ENCODE data around the gene RAB3B. TPM values are rescaled to one million over a fixed set of nuclear protein-coding genes. Genes with fewer than 3 reads are reported as not detected.
"Not testable (repeated sequence)": the region's sequence is repeated elsewhere in the genome, so short reads cannot be mapped to it uniquely, and the experiment has no call there.

RAB3B gene
- polyA plus RNA-seq, 3 donors, result under 0.01 to 0.56 (median 0.03) TPM

DNA sequence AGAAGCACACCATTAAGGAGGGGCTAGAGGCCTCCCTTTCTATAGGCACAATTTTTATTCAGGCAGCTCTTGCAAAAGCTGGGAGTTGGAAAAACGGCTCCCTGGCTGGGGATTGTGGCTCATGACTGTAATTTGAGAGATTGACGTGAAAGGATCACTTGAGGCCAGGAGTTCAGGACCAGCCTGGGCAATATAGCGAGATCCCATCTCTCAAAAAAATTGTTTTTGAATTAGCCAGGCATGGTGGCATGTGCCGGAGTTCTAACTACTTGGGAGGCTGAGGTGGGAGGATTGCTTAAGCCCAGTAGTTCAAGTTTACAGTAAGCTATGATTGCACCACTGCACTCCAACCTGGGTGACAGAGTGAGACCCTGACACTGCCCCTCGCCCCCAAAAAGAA lies 88.0 kb downstream of the RAB3B start:
- no peak overlapping the region for H3K27ac ChIP-seq (ENCODE audit: low read depth, low read length)
- 76 to 86% (median 84%) methylated on average over 5 of the region's 5 CpGs for WGBS, 3 donors

DNA sequence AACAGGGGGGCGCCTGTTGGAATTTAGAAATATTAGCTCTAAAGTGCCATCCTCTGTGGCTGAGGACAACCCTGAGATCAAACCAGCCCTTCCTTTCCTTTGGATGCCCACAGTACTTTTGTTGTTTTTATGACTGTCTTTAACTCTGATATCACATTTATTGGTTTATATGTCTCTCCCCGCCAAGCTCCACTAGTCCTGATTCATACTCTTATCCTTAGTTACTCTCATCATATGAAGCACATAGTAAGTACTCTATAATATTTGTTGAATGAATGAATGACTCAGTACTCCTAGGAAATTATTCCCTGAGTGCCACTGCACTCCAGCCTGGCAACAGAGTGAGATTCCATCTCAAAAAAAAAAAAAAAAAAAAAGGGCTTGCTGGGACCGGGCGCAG lies 89.3 kb downstream of the RAB3B start:
- 93 to 97% (median 97%) methylated on average over 4 of the region's 4 CpGs for WGBS, 3 donors
- no peak overlapping the region for H3K27ac ChIP-seq (ENCODE audit: low read depth, low read length)

DNA sequence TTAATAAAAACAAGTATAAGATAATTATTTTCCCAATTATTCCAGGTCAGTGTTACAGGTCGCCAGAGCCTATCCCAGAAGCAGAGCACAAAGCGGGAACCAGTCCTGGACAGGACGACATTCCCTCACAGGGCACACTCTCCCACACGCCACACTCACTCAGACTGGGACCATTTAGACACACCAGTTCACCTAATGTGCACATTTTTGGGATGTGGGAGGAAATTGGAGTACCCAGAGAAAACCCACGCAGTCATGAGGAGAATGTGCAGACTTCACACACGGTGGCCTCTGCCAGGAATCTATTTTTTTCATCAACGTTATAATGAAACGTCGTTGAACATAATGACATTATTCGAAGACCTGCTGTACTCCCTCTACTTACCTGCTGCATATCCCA lies 91.5 kb downstream of the RAB3B start:
- 66 to 77% (median 67%) methylated on average over 10 of the region's 10 CpGs for WGBS, 3 donors
- no peak overlapping the region for H3K27ac ChIP-seq (ENCODE audit: low read depth, low read length)

DNA sequence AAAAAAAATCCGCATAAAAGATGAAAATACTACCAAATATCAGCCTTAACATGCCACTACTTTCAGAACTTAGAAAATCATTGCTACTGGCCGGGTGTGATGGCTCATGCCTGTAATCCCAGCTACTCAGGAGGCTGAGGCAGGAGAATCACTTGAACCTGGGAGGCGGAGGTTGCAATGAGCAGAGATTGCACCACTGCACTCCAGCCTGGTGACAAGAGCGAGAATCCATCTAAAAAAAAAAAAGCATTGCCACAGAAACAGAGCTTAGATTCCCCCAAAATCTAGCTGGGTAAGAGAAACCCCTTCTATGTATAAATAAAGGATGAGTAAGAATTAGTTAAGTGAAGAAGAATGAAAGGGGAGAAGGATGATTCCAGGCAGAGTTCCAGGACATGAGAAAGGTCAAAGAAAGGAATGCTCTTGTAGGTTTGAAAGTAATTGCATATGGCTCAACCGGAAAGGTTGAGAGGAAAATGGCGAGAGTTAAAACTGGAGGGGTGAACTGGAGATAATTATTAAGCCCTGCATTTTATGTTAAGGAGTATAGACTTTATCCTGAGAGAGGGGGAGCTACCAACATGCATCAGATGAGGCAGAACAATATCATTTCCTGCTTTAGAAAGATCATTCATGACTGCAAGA lies 92.3 kb downstream of the RAB3B start:
- WGBS, 3 donors, result 58 to 71% (median 70%) methylated on average over 6 of the region's 6 CpGs
- no peak overlapping the region for H3K27ac ChIP-seq (ENCODE audit: low read depth, low read length)

DNA sequence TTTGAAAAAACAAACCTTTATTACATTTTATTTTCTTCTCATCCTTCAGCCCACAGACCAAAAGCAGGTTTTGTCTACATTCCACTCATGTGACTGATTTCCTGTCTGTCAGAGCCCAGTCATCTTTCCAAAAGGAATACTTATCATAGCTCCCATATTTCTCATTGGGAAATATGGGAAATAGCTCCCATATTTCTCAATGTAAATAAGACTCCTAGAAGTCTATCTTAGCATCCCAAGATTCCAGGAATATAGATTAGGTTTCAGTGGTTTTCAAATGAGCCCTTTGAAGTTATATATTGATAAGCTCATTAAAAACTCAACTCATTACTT lies 92.8 kb downstream of the RAB3B start:
- H3K27ac ChIP-seq (ENCODE audit: low read depth, low read length), result no peak overlapping the region

DNA sequence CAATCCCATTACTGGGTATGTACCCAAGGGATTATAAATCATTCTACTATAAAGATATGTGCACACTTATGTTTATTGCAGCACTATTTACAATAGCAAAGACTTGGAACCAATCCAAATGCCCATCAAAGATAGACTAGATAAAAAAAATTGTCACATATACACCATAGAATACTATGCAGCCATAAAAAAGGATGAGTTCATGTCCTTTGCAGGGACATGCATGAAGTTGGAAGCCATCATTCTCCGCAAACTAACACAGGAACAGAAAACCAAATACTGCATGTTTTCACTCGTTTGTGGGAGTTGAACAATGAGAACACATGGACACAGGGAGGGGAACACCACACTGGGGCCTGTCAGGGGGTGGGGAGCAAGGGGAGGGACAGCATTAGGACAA lies 95.8 kb downstream of the RAB3B start:
- H3K27ac ChIP-seq (ENCODE audit: low read depth, low read length), result not testable (repeated sequence)
- WGBS, 3 donors, result 70 to 82% (median 77%) methylated on average over 2 of the region's 2 CpGs

DNA sequence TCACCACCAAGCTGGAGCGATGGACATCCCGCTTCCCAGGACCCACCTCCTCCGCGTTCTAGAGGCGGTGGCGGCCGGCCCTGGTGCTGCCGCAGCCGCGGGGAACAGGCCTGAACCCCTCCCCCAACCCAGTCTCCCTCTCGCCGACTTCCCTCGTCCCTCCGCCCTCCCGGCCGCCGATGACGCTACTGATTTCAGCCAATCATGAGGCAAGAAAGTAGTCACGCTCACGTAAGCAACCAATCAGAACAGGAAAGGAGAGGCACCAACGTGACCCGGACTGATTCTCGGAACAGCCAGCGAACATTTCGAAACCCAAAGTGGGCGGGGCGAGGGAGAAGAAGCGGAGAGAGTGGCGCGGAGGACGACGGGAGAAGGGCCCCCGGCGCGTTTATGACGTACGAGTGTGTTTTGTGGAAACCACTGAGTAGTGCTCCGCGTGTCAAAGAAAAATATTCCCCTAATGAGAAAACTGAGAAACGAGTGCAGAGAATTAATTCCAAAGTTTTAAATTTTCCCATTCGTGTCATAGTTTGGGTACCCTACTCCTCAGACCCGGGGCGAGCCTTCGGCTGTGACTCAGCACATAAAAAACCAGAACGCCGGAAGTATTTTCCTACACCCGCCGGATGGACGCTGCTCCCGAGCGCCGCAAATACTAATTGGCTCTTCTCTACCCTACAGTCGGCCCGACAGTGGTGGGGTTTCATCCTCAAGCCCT lies 111.7 kb downstream of the RAB3B start, which contains the start of gene NRDC:
Gene NRDC (minus strand): TSS at position 112 of the 721 bp plus-strand sequence. CDS start 112 bp downstream, outside the sequence.
- peak within 1 kb of the TSS; percentile 95 for H3K27ac ChIP-seq (ENCODE audit: low read depth, low read length)
- 0% methylated on average over 54 of the region's 54 CpGs for WGBS, 3 donors

DNA sequence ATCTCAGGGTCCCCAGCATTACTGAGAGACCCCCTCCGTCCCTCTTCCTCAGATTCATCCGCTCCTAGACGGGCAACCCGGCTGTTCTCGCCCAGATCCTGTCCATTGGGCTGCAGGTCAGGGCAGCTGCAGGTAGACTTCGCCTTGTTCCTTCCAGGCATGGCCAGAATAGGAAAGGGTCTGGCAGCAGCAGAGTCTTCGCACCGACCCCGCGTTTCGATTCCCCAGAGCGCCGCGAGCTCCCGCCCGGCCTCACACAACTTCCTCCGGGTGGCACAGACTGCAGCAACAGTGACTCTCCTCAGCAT lies 112.2 kb downstream of the RAB3B start:
- WGBS, 3 donors, result 0% methylated on average over 17 of the region's 17 CpGs
- H3K27ac ChIP-seq (ENCODE audit: low read depth, low read length), result peak overlapping the region; percentile 95

DNA sequence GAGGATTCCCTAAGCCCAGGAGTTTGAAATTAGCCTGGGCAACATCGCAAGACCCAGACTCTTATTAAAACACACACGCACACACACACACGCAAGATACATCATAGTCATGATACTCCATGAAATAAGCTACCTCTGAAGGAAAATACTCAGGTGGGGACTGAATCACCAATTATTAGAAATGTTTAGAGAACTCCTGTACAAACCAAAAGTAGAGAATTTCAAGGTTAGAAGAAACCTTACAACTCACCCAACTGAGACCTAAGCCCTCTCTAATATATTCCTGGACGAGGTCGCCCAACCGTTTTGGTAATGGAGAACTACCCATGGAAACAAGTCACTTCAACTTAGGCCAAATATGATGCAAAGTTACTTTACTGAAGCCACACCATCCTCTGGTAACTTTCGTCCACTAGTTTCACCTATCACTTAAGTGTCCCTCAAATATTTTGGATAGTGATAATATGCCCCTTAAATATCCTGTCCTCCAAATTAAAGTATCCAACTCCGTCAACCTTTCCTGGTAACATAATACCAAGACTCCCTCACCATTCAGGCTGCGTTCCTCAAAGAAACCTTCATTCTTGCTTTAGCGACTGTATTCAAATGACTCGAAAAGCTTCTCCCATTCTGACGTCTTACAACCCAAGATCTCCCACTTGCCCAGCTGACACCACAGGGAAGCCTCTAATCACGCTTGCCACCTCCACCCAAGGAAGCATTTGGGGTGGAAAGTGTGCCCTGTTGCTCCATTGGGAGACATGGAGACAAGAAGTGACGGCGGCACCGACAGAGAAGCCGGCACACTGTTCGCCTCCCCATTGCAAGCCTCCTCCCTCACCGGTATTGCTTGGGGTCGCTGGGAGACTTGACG lies 112.8 kb downstream of the RAB3B start:
- 7 to 15% (median 13%) methylated on average over 21 of the region's 21 CpGs for WGBS, 3 donors

DNA sequence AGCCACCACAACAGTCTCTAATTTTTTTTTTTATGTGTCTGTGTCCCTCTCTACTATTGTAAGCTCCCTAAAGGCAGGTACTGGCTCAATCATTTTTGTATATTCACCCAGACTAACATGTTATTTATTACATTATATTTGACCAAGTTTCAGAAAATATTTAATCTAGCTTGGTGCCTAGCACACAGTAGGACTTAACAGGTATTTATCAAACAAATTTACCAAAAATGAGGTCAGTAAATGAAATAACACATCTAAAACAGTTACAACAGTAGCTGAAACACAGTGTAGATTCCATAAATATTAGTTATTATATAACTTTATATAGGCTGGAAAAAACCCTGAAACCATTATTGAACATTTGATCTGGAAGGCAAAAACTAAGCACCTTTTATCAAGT lies 114.7 kb downstream of the RAB3B start:
- no peak overlapping the region for H3K27ac ChIP-seq (ENCODE audit: low read depth, low read length)

More for the DNA sequence above, 112.8 kb downstream of the RAB3B start:
- peak overlapping the region; percentile 95 for H3K27ac ChIP-seq (ENCODE audit: low read depth, low read length)

DNA sequence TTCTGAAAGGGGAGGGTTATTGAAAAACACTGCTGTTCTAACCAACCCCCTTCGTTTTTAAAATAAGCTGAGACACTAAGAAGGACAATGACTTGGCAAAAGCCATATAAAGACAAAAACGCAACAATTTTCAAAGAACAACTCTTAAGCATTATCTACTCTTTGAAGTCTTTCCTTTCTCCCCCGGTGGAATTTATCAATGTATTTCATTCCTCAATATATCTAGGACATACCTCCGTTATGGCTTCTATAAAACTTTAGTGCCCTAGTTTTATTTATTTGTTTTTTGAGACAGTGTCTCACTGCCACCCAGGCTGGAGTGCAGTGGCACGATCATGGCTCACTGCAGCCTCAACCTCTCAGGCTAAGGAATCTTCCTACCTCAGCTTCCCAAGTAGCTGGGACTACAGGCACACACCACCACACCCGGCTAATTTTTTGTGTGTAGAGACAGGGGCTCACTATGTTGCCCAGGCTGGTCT lies 115.2 kb downstream of the RAB3B start:
- 62 to 80% (median 63%) methylated on average over 6 of the region's 6 CpGs for WGBS, 3 donors
- H3K27ac ChIP-seq (ENCODE audit: low read depth, low read length), result no peak overlapping the region

DNA sequence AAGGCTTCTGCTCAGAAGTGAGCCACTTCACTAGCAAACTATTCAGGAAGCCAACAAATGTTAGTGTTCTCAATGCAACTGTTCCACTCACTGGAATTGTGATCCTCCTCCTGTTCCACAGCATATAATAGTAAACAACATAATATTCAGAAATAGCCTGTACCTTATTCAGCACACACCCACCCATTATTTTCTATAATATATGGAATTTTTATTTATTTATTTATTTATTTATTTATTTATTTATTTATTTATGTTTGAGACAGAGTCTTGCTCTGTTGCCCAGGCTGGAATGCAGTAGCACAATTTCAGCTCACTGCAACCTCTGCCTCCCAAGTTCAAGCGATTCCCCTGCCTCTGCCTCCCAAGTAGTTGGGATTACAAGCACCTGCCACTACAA lies 117.2 kb downstream of the RAB3B start:
- H3K27ac ChIP-seq (ENCODE audit: low read depth, low read length), result not testable (repeated sequence)
- 95 to 100% (median 98%) methylated on average over 1 of the region's 1 CpG for WGBS, 3 donors

DNA sequence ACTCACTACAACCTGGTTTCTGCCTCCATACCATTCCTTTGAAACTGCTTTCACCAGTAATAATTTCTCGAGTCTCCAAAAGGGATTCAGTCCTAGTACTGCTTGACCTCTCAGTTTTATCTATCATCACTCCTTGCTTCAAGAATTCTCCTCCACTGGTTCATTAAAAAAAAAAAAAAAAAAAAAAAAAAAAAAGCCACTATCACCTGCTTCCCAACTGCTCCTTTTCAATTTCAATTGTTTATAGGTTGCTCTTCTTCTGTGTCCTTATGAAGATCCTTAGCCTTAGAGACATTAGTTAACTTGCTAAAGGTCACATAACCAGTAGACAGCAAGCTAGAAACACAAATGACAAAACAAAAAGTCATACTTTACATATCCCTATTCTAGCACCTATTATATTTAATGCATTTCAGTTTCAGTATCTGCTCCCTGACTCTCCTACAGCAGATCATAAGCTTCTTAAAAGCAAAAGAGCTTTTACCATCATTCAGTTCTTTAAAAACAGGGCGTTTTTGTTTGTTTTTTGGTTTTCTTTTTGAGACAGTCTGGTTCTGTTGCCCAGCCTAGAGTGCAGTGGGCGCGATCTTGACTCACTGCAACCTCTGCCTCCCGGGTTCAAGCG lies 119.0 kb downstream of the RAB3B start:
- WGBS, 3 donors, result 90 to 96% (median 94%) methylated on average over 6 of the region's 6 CpGs
- H3K27ac ChIP-seq (ENCODE audit: low read depth, low read length), result no peak overlapping the region

DNA sequence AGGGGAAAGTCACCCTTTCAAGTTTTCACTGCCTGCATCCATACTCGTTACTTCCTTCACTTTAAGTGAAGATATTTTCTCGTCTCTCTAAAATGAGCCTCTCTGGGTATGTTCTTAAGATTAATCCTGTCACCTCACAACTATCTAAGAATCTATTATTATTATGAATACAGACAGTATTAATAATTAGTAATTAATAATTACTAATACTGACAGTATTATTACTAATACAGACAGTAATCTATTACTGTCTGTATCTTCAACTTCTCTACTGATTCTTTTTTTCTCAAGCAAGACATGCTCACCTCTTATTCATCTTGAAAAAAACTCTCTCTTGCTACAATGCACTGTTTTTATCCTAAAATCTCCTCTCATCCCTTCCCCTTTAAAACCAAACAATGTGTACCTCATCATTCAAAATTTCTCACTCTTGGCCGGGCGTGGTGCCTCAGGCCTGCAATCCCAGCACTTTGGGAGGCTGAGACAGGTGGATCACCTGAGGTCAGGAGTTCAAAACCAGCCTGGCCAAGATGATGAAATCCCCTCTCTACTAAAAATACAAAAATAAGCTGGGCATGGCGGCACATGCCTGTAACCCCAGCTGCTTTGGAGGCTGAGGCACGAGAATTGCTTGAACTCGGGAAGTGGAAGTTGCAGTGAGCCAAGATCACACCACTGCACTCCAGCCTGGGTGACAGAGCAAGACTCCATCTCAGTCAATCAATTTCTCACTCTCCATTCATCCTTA lies 119.7 kb downstream of the RAB3B start:
- H3K27ac ChIP-seq (ENCODE audit: low read depth, low read length), result no peak overlapping the region
- 88 to 92% (median 90%) methylated on average over 7 of the region's 7 CpGs for WGBS, 3 donors

DNA sequence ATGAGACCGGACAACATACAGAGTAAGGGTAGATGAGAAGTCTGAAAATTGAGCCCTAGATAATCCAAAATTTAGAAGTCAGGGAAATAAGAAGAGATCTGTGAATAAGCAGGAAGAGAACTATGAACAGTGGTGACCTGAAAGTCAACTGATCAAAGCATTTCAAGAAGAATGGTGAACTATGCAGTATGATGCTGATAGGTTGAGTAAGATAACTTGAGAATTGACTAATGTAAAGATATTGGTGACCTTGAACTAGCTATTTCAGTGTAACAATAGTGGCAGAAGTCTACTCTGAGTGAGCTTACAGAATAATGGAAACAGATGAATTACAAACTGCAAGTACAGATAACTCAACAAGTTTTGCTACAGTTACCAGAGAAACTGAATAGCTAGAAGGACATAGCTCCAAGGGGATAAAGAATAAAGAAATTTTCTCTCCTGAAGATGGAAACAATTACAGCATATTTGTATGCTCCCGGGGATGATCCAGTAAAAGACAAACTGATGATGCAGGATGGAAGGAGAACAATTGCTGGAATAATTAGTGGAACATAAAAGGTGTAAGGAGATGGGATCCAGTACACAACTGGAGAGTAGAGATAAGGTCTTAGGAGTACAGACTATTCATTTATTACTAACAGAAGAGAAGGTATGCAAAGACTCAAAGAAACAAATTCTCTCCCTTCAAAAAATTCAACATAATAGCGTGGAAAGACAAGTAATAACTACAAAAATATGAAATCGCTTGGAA lies 122.8 kb downstream of the RAB3B start:
- 93 to 95% (median 94%) methylated on average over 4 of the region's 4 CpGs for WGBS, 3 donors
- H3K27ac ChIP-seq (ENCODE audit: low read depth, low read length), result no peak overlapping the region

DNA sequence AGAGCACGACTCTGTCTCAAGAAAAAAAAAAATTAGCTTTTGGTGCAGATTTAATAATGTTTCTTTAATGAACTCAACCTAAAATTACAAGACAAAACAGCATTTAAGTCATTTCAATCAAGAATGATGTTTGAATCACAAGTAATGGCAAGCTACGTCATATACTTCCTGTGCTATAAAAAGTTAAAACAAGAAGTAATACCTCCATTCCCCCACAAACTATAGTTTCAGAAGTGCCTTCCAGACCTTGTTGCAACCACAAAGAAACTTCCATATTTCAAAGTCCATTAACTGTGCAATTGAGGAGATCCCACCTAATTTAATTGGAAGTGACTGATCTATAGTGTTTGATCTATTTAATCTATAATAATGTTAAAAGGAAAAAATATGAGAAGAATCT lies 127.1 kb downstream of the RAB3B start:
- no peak overlapping the region for H3K27ac ChIP-seq (ENCODE audit: low read depth, low read length)
- 77 to 91% (median 82%) methylated on average over 2 of the region's 2 CpGs for WGBS, 3 donors

DNA sequence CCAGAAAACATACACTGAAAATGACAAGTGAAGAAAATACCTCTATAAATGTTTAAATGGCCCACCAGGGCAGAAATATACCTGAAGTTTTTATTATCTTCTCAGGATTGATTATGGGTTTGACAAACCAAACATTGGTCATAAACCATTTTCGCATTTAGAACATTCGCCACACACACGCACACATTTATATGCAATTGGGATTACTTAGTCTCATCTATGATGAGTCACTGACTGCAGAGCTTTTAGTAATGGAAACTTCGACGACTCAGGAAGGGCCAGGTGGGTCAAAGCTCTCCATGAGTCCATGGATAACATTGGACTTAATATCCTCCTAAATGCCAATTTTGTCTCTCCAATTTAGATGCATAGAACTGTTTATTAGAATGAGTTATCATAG lies 128.8 kb downstream of the RAB3B start:
- H3K27ac ChIP-seq (ENCODE audit: low read depth, low read length), result no peak overlapping the region
- 94 to 96% (median 95%) methylated on average over 5 of the region's 5 CpGs for WGBS, 3 donors

DNA sequence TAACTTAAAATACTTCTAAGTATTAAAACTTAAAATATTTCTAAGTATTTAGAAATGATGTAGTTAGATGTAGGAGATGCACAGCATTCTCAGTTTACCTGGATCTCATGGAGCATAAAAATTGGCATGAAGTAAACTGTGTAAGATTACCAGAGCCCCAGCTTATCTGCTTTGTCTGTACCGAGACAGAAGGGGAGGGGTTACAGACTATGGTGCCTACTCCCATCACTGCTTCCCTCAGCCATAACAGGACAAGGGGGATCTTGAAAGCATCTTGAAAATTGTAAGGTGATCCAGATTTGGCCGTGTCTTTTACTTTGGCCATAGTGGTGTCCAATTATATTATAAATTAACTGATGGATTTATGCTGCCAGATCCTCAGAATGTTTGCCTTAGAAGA lies 130.8 kb downstream of the RAB3B start:
- 79 to 89% (median 82%) methylated on average over 2 of the region's 2 CpGs for WGBS, 3 donors
- H3K27ac ChIP-seq (ENCODE audit: low read depth, low read length), result no peak overlapping the region

Data from adipose tissue (tissue), 3 donors.